ENCODE measurements around the gene CDC42EP5. TPM values are rescaled to one million over a fixed set of nuclear protein-coding genes. Genes with fewer than 3 reads are reported as not detected.
"Not testable (repeated sequence)": the region's sequence is repeated elsewhere in the genome, so short reads cannot be mapped to it uniquely, and the experiment has no call there.

Gene CDC42EP5
- total RNA-seq, 2 experiments from 2014 or later: not detected

GRCh38 chr19:54448040-54448773 lies 24.9 kb downstream of the CDC42EP5 start:
- H3K27ac ChIP-seq (ENCODE audit: low read depth, low read length, poor library complexity, severe bottlenecking): peak overlapping the region; percentile 72
- TF ChIP-seq EZH2phosphoT487 (IDR thresholded peaks at IDR 0.05; ENCODE audit: borderline replicate concordance, low read depth, low read length): no peak
- ChIA-PET CTCF (ENCODE audit: unreplicated experiment) (no interaction called here), POLR2A (interaction anchor here (0.6 to 0.7 kb wide), 2 partner anchors 119 to 249 kb away, joined by 3 to 5 read pairs; no protein-coding TSS in a partner anchor)
- BruUV-seq (replicated peaks): TSS peak; percentile 53
- peaks cover 65% of the 10 kb centered on the region for H3K36me3 ChIP-seq (ENCODE audit: insufficient read depth, low read length)
- peak overlapping the region; percentile 98 for H3K4me3 ChIP-seq (ENCODE audit: low read depth, low read length, poor library complexity, severe bottlenecking)
- peaks cover 26% of the 10 kb centered on the region for H3K4me1 ChIP-seq (ENCODE audit: insufficient read depth, low read length, poor library complexity, severe bottlenecking)
- H3K9me3 ChIP-seq (ENCODE audit: low read length): no peaks in the 10 kb centered on the region
- intact Hi-C loops (cut with micrococcal nuclease; ENCODE audit: unreplicated experiment): no loop called here
- H4K20me1 ChIP-seq (ENCODE audit: insufficient read depth, low read length): peaks cover 28% of the 10 kb centered on the region
- no peaks in the 10 kb centered on the region for H3K9me2 ChIP-seq (ENCODE audit: insufficient read depth, low read length)
- H3K79me2 ChIP-seq (ENCODE audit: insufficient read depth, low read depth, low read length): peaks cover 51% of the 10 kb centered on the region
- peak overlapping the region; percentile 68; the same call in 1 of the 2 replicates for H2AFZ ChIP-seq (ENCODE audit: low read length)
- peak overlapping the region; percentile 85 for H3K4me2 ChIP-seq (ENCODE audit: low read length)
- peak; percentile 22 for DNase-seq (ENCODE audit: low spot score)

- H3K9me2 ChIP-seq (ENCODE audit: insufficient read depth, low read length); DNase-seq (ENCODE audit: low spot score); BruUV-seq (replicated peaks); H3K4me3 ChIP-seq (ENCODE audit: low read depth, low read length, poor library complexity, severe bottlenecking); H3K9me3 ChIP-seq (ENCODE audit: low read length); POLR2A ChIA-PET; H2AFZ ChIP-seq (ENCODE audit: low read length); intact Hi-C loops (cut with micrococcal nuclease; ENCODE audit: unreplicated experiment); CTCF ChIA-PET (ENCODE audit: unreplicated experiment); H3K27ac ChIP-seq (ENCODE audit: low read depth, low read length, poor library complexity, severe bottlenecking); H3K4me2 ChIP-seq (ENCODE audit: low read length): not testable (repeated sequence)
- Histone ChIP-seq H4K20me1 (ENCODE audit: insufficient read depth, low read length) (peaks cover 21% of the 10 kb centered on the region), H3K4me1 (ENCODE audit: insufficient read depth, low read length, poor library complexity, severe bottlenecking) (peaks cover 25% of the 10 kb centered on the region), H3K79me2 (ENCODE audit: insufficient read depth, low read depth, low read length) (peaks cover 42% of the 10 kb centered on the region), H3K36me3 (ENCODE audit: insufficient read depth, low read length) (peaks cover 49% of the 10 kb centered on the region)
Observed at GRCh38 chr19:54446349-54446748, 26.7 kb downstream of the CDC42EP5 start.

GRCh38 chr19:54444737-54445136 lies 28.4 kb downstream of the CDC42EP5 start:
- Histone ChIP-seq H3K4me2 (ENCODE audit: low read length) (no peak overlapping the region), H3K79me2 (ENCODE audit: insufficient read depth, low read depth, low read length) (peaks cover 26% of the 10 kb centered on the region), H3K4me1 (ENCODE audit: insufficient read depth, low read length, poor library complexity, severe bottlenecking) (peaks cover 13% of the 10 kb centered on the region), H4K20me1 (ENCODE audit: insufficient read depth, low read length) (peaks cover 7% of the 10 kb centered on the region), H2AFZ (ENCODE audit: low read length) (no peak overlapping the region), H3K4me3 (ENCODE audit: low read depth, low read length, poor library complexity, severe bottlenecking) (no peak overlapping the region), H3K36me3 (ENCODE audit: insufficient read depth, low read length) (peaks cover 38% of the 10 kb centered on the region), H3K9me2 (ENCODE audit: insufficient read depth, low read length) (no peaks in the 10 kb centered on the region), H3K9me3 (ENCODE audit: low read length) (no peaks in the 10 kb centered on the region), H3K27ac (ENCODE audit: low read depth, low read length, poor library complexity, severe bottlenecking) (no peak overlapping the region)
- DNase-seq (ENCODE audit: low spot score): no peak
- TF ChIP-seq CTCF (conservative IDR thresholded peaks at IDR 0.05; ENCODE audit: low read length) (no peak), EZH2phosphoT487 (IDR thresholded peaks at IDR 0.05; ENCODE audit: borderline replicate concordance, low read depth, low read length) (no peak)
- intact Hi-C loops (cut with micrococcal nuclease; ENCODE audit: unreplicated experiment): no loop called here
- BruUV-seq (replicated peaks): no TSS peak
- ChIA-PET CTCF (ENCODE audit: unreplicated experiment) (no interaction called here), POLR2A (no interaction called here)

Data from OCI-LY7 (cell line).